GM12878 (cell line): ENCODE results near the gene MAP4K2. TPM values are rescaled to one million over a fixed set of nuclear protein-coding genes. Genes with fewer than 3 reads are reported as not detected.

Experiments
- CTCF ChIP-seq, 3 experiments: IDR thresholded peaks in 2 of 3; conservative IDR thresholded peaks in 1 of 3; 2 replicates each; pipeline ENCODE4 v1.5.1; 2011; ENCODE audit warnings: low read depth in 3 of 3, low read length in 3 of 3, mild to moderate bottlenecking in 3 of 3, control low read depth in 2 of 3, moderate library complexity in 2 of 3, inconsistent platforms in 1 of 3, mixed read lengths in 1 of 3; ENCODE audit not compliant: control insufficient read depth in 2 of 3, insufficient read depth in 1 of 3; ENCODE audit errors: extremely low read depth in 1 of 3
- DPF2 ChIP-seq: fragments of 450-650 bp; IDR thresholded peaks from 2 replicates; pipeline ENCODE4 v1.6.1; 2017; ENCODE audit warnings: mild to moderate bottlenecking
- E2F4 ChIP-seq: IDR thresholded peaks from 2 replicates; pipeline ENCODE4 v1.6.1; 2012; ENCODE audit warnings: low read depth, low read length, improper control_type of control experiment
- ESRRA ChIP-seq: IDR thresholded peaks from 2 replicates; pipeline ENCODE4 v1.6.1; 2012; ENCODE audit warnings: mild to moderate bottlenecking, low read length, improper control_type of control experiment
- HDGF ChIP-seq: fragments of 450-650 bp; IDR thresholded peaks from 2 replicates; pipeline ENCODE4 v1.6.1; 2016; ENCODE audit warnings: antibody characterized with exemption
- RAD21 ChIP-seq: IDR thresholded peaks from 2 replicates; pipeline ENCODE4 v1.6.1; 2011; ENCODE audit warnings: mild to moderate bottlenecking, low read depth, low read length, moderate library complexity; ENCODE audit not compliant: insufficient read depth
- RAD51 ChIP-seq: fragments of 450-650 bp; IDR thresholded peaks from 2 replicates; pipeline ENCODE4 v1.6.1; 2016; ENCODE audit warnings: moderate library complexity, mild to moderate bottlenecking, inconsistent platforms
- SIN3A ChIP-seq: IDR thresholded peaks from 2 replicates; pipeline ENCODE4 v1.6.1; 2012; ENCODE audit warnings: low read depth, low read length, improper control_type of control experiment
- SMARCA5 ChIP-seq: fragments of 450-650 bp; IDR thresholded peaks from 2 replicates; pipeline ENCODE4 v1.6.1; 2017; ENCODE audit warnings: mild to moderate bottlenecking
- SRF ChIP-seq, 2 experiments: IDR thresholded peaks; 2 replicates each; pipeline ENCODE4 v1.6.1; 2011; ENCODE audit warnings: low read depth in 2 of 2, low read length in 2 of 2, mild to moderate bottlenecking in 1 of 2, moderate library complexity in 1 of 2
- TCF7 ChIP-seq: IDR thresholded peaks from 2 replicates; pipeline ENCODE4 v1.6.1; 2014; ENCODE audit warnings: antibody characterized with exemption, borderline replicate concordance
- YY1 ChIP-seq: IDR thresholded peaks from 2 replicates; pipeline ENCODE4 v1.6.1; 2011; ENCODE audit warnings: low read depth, mild to moderate bottlenecking, low read length
- ZSCAN29 ChIP-seq: fragments of 450-650 bp; IDR thresholded peaks from 2 replicates; pipeline ENCODE4 v1.6.1; 2017; ENCODE audit warnings: mild to moderate bottlenecking, moderate library complexity
- polyA plus RNA-seq, 11 experiments: library from polyadenylated mRNA; depleted of rRNA in 4 of 11; unstranded in 6 of 11; stranded (reverse) in 5 of 11; fragments of >200 nt; fragmentation: Nextera tagmentation in 4 of 11; fragmentation: Illumina TruSeq in 1 of 11; extraction: Ambion mirVana in 4 of 11; extraction: Trizol in 1 of 11; gene quantifications; 1 replicate in 1 of 11; 2 replicates in 10 of 11; pipeline versions ENCODE4 v1.2.1 to v1.2.3, GENCODE V29; 2011 to 2016; ENCODE audit warnings: inconsistent platforms in 2 of 11, missing spikeins in 2 of 11, low read depth in 1 of 11
- total RNA-seq, 4 experiments: library from RNA; depleted of rRNA in 3 of 4; stranded (reverse); fragments of >200 nt in 3 of 4; fragmentation: Illumina TruSeq in 1 of 4; extraction: Trizol in 1 of 4; gene quantifications; 2 replicates each; pipeline versions ENCODE4 v1.2.1 to v1.2.3, GENCODE V29; 2013 to 2021

The MAP4K2 gene
- total and polyA plus RNA-seq, 10 of the 15 experiments (the other 5 are each of a cell fraction or from before 2014, with no cell fraction given): 0.98 to 78.1 (median 48.9) TPM

GRCh38 chr11:64743591-64744543 lies 59.1 kb downstream of the MAP4K2 start, which contains the start of gene RASGRP2 (continued):
- TF ChIP-seq ESRRA: 0 out of 2 replicates have a peak, but pooled peaks have one; percentile 79
- 0 out of 2 replicates have a peak, but pooled peaks have one; percentile 19 for TF ChIP-seq YY1
- TF ChIP-seq TCF7: no peak
- TF ChIP-seq RAD21: peak; percentile 55
- no peak for TF ChIP-seq E2F4
- 0 out of 4 replicates have a peak, but pooled peaks of 1 of the 2 experiments have one; percentile 22 for TF ChIP-seq SRF (IDR thresholded peaks at IDR 0.05; ENCODE audit: low read depth in 2 of 2, low read length in 2 of 2)
- no peak for TF ChIP-seq RAD51
- TF ChIP-seq CTCF (IDR thresholded peaks at IDR 0.05 in 2 of 3, conservative IDR thresholded peaks at IDR 0.05 in 1 of 3; ENCODE audit: control insufficient read depth in 2 of 3, extremely low read depth in 1 of 3, insufficient read depth in 1 of 3, low read depth in 3 of 3, low read length in 3 of 3): peak; percentile 67 to 84 (median 74)
- TF ChIP-seq SMARCA5: peak; percentile 81; the same call in 1 of the 2 replicates
- peak; percentile 29; the same call in 1 of the 2 replicates for TF ChIP-seq SIN3A
- TF ChIP-seq ZSCAN29: no peak
- TF ChIP-seq HDGF: peak; percentile 70; the same call in 1 of the 2 replicates
- peak; percentile 46 for TF ChIP-seq DPF2
- TF ChIP-seq, all 136 proteins: peak for 19
